ENCODE measurements around the gene JAKMIP1.

DNA sequence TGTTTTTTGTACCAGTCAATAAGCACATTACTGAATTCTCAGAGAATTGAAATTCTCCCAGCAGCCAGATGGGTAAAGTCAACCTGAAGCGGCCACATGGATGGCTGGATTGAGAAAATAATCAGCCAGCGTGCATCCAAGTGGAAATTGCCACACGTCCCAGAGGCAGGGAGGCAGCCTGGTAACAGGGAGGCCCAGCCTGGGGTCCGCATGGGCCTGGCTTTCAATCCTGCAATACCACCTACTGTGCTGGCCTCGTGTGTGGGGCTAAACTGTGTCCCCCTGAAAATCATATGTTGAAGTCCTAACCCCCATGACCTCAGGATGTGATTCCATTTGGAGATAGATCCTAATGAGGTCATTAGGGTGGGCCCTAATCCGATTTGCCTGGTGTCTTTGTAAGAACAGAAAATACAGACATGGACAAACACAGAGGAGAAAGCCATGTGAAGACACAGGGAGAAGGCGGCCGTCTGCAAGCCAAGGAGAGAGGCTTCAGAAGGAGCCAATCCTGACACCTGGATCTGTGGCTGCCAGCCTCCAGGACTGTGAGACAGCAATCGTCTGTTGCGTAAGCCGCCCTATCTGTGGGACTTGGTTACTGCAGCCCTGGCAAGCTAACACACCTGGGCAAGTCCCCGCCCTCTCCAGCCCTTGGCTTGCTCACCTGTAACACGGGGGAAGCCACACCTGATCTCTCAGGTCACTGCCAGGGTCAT is 90.3 kb downstream of the JAKMIP1 start:
- TF ChIP-seq CTCF (IDR thresholded peaks at IDR 0.05) (peak in 6 of 7 experiments; percentile 14 to 41 (median 33)), POLR2A (IDR thresholded peaks at IDR 0.05) (no peak)

Data from body of pancreas (tissue), 4 donors.